ENCODE measurements around the gene PRKCE. TPM values are rescaled to one million over a fixed set of nuclear protein-coding genes. Genes with fewer than 3 reads are reported as not detected.
A peak's percentile ranks its signal among the peaks of the same experiment; 100 is the strongest.

The PRKCE gene
- total RNA-seq, 1 donor from 2014 or later = 21.0 TPM

- no peaks in the 10 kb centered on the region for H3K27me3 ChIP-seq (ENCODE audit: control insufficient read depth, insufficient read depth, low read length)
- DNase-seq (ENCODE audit: low read depth) = peak; percentile 32
- H3K4me3 ChIP-seq (ENCODE audit: low read depth, low read length) = peak overlapping the region; percentile 84
- TF ChIP-seq CTCF (IDR thresholded peaks at IDR 0.05; ENCODE audit: insufficient read depth, low read length, poor library complexity, severe bottlenecking) = peak; percentile 38
- H3K36me3 ChIP-seq (ENCODE audit: control insufficient read depth, insufficient read depth, low read length) = no peaks in the 10 kb centered on the region
These were observed 41.0 kb upstream of the PRKCE start for GRCh38 chr2:45610281-45611019.

GRCh38 chr2:45611020-45611859 is 40.2 kb upstream of the PRKCE start, which contains the start of gene SRBD1:
TSS of gene SRBD1 (minus strand) at chr2:45611267. CDS start at chr2:45605441, 5,826 bp downstream.
- no peaks in the 10 kb centered on the region for H3K36me3 ChIP-seq (ENCODE audit: control insufficient read depth, insufficient read depth, low read length)
- H3K27me3 ChIP-seq (ENCODE audit: control insufficient read depth, insufficient read depth, low read length) = no peaks in the 10 kb centered on the region
- no peak for TF ChIP-seq CTCF (IDR thresholded peaks at IDR 0.05; ENCODE audit: insufficient read depth, low read length, poor library complexity, severe bottlenecking)
- peak within 1 kb of the TSS; percentile 84 for H3K4me3 ChIP-seq (ENCODE audit: low read depth, low read length)
- peak; percentile 81 for DNase-seq (ENCODE audit: low read depth)

- H3K27me3 ChIP-seq (ENCODE audit: control insufficient read depth, insufficient read depth, low read length) = no peaks in the 10 kb centered on the region
- TF ChIP-seq CTCF (IDR thresholded peaks at IDR 0.05; ENCODE audit: insufficient read depth, low read length, poor library complexity, severe bottlenecking) = no peak
- no peaks in the 10 kb centered on the region for H3K36me3 ChIP-seq (ENCODE audit: control insufficient read depth, insufficient read depth, low read length)
- H3K4me3 ChIP-seq (ENCODE audit: low read depth, low read length) = no peak overlapping the region
- no peak for DNase-seq (ENCODE audit: low read depth)
These were observed 39.2 kb upstream of the PRKCE start for GRCh38 chr2:45612285-45612684.

- no peak for TF ChIP-seq CTCF (IDR thresholded peaks at IDR 0.05; ENCODE audit: insufficient read depth, low read length, poor library complexity, severe bottlenecking)
- Histone ChIP-seq H3K4me3 (ENCODE audit: low read depth, low read length) (no peak overlapping the region), H3K27me3 (ENCODE audit: control insufficient read depth, insufficient read depth, low read length) (no peaks in the 10 kb centered on the region), H3K36me3 (ENCODE audit: control insufficient read depth, insufficient read depth, low read length) (no peaks in the 10 kb centered on the region)
- DNase-seq (ENCODE audit: low read depth) = no peak
These were observed 38.7 kb upstream of the PRKCE start for GRCh38 chr2:45612731-45613130.

- H3K27me3 ChIP-seq (ENCODE audit: control insufficient read depth, insufficient read depth, low read length) = no peaks in the 10 kb centered on the region
- no peak for DNase-seq (ENCODE audit: low read depth)
- TF ChIP-seq CTCF (IDR thresholded peaks at IDR 0.05; ENCODE audit: insufficient read depth, low read length, poor library complexity, severe bottlenecking) = no peak
- no peak overlapping the region for H3K4me3 ChIP-seq (ENCODE audit: low read depth, low read length)
- H3K36me3 ChIP-seq (ENCODE audit: control insufficient read depth, insufficient read depth, low read length) = no peaks in the 10 kb centered on the region
These were observed 37.1 kb upstream of the PRKCE start for GRCh38 chr2:45614330-45614729.
